GDM1 (cell line): ENCODE data around the gene DGCR2.
"Not testable (repeated sequence)": the region's sequence is repeated elsewhere in the genome, so short reads cannot be mapped to it uniquely, and the experiment has no call there.

ENCODE experiments used
- DNase-seq: peaks from one replicate; lab custom pipeline; 2025; lab: John Stamatoyannopoulos, UW

DGCR2 gene

DNA sequence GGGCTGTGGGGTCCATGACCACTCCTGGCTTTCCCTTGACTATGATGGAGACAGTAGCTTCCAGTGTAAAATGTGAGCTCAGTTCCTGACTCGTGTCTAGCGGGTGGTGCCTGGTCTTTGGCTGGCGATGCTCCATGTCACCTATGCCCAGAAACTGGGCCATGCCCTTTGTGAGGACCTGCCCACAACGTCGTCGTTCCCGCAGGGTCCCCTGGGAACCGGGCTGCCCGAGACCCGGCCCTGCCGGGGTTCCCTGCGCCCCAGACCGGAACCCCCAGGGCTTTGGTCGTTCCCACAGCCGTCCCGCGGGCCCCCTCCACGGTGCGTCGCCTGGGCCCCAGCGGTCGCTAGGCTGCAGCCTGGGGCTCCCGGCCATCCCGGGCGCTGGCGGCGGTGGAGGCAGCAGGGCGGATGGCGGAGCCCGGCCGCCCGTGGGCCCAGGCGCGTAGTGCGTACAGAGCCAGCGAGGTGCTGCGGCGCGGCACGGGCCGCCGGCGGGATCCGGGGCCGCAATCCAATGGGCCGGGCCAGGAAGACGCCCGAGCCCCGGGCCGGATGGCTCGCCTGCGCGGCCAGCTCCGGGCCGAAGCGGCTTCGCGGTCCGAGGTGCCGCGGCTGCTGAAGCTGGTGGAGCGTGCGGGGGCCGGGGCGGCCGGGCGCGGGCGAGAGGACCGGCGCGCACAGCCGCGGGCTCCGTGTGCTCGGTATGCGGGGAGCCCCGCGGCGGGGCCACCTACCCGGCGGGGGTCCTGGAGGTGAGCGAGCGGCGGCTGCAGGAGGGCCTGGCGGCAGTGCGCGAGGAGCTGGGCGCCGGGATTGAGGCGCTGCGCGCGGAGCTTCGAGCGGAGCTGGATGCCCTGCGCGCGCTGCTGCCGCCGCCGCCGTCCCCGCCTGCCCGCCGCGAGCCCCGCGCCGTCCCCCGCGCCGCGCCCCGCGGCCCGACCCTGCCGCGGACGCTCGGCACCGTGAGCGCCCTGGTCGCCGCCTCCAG lies 92.8 kb downstream of the DGCR2 start:
- DNase-seq, result not testable (repeated sequence)

DNA sequence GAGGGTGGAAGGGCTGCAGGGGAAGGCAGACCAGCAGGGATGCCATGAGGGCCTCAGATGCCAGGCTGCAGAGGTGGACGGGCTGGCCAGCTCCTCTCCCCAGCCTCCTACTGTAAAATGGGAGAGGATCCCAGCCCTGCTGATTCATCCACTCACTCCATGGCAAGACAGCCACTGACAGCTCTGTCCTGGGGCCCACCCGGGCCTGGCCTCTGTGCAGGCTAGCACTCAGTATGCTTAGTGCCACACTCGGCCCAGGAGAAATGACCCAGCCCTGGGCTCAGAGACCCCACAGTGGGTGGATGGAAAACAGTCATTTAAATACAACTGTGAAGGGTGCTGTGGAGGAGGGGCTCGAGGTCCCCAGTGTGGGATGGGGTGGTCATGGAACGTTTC lies 94.2 kb downstream of the DGCR2 start:
- not testable (repeated sequence) for DNase-seq

GRCh38 chr22:19027371-19028059 lies 94.7 kb downstream of the DGCR2 start:
- not testable (repeated sequence) for DNase-seq

DNA sequence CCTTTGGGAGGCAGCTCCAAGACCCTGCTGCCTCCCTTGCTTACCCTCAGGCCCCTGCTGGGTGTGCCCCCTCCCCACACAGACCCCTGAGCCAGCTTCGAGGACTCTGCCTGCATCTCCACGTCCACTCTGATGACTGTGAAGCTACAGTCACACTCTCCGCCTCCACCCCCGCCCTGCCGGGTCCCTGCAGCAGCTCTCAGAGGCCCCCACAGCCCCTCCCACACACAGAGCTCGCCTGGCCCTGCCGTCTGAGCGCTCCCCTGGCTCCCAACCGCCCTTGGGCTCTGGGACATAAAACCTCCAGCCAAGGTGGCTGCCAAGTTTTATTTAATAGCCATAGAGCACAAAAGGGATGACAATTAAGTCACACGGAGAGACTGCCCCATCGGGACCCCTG lies 96.1 kb downstream of the DGCR2 start:
- not testable (repeated sequence) for DNase-seq

DNA sequence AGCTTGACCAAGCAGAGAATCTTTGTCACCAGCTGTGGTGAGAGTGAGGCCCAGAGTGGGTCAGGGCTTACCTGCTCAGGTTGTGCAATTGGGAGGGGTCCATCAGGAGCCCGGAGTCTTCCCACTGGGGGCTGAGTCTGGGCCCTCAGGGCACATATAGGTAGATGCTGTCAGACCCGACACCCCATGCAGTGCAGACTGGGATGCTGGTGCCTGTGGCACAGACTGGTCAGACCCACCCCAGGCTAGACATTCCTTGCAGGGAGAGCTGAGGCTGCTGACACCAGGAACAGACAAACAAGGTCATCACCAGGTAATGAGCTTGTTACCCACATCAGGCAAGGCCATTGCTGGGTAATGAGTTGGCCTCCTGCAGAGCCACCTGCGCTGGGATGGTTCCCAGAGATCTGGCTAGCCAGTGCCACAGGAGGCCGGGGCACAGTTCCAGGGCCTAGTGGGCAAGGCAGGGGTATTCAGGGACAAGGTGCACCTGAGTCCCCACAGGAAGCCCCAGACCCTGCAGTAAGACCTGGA lies 97.2 kb downstream of the DGCR2 start:
- not testable (repeated sequence) for DNase-seq

DNA sequence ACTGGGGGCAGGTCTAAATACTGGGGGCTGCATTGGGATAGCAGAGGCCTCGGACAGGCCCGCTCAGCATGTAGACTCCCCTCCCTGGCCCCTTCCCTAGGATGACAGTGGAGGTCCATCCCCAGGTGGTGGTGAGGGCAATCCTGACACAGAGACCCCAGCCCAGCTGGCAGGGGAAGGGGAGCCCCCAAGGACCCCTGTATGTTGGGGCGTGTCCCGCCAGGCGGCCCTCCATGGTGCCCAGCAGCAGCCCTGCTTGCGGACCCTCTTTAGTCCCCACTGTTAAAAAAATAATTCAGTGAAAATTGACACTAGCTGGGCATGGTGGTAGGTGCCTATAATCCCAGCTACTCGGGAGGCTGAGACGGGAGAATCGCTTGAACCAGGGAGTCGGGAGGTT lies 98.3 kb downstream of the DGCR2 start:
- not testable (repeated sequence) for DNase-seq

GRCh38 chr22:19022755-19023154 lies 99.5 kb downstream of the DGCR2 start:
- no peak for DNase-seq

- DNase-seq, result no peak
Observed at GRCh38 chr22:19019679-19020032, 102.6 kb downstream of the DGCR2 start.

GRCh38 chr22:19019029-19019678 lies 103.1 kb downstream of the DGCR2 start:
- DNase-seq, result no peak

DNA sequence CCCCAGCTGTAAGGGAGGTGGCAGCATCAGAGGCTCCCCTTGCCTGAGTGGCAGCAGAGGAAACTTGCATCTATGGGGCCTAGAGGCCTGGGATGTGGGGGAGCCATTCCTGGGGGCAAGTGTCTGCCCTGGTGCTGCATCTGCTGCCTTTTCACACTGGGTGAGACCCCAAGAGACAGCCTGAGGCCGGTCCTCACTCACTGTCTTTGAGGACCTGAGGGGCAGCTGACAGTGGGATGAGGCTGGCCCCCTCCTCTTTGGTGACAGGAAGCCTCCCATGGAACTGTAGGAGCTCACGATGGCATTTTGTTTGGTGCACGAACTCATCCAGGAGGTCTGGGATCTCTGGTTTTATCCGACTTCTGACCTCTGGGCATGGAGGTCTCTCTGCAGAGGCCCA lies 104.0 kb downstream of the DGCR2 start:
- DNase-seq, result no peak

DNA sequence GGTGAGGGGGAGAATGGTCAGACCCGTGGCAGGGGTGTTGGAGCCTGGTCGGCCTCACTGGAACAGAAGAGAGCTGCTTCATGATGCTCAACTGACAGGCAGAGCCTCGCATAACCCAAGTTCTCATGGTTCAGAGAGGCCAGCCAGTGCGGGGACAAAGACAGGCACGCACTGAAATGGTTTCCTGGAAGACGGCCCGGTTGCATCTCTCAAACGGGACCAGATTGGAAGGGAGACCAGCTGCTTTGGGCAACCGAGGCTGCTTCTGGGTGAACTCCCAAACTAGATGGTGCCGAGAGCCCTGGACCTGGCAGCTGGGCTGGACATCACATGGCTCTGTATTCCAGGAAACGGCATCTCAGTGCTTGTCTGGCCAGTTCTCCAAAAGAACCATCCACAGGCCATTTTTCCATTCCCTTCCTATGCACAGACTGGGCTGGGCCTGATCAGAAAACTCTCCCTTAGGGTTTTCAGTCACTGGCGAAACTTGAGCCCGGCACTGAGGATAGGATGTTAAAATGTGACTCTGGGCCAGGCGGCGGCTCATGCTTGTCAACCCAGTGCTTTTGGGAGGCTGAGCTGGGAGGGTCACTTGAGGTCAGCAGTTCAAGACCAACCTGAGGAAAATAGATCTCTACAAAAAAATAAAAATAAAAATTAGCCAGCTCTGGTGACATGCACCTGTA lies 106.0 kb downstream of the DGCR2 start:
- DNase-seq, result no peak

GRCh38 chr22:19014886-19015285 lies 107.3 kb downstream of the DGCR2 start:
- no peak for DNase-seq

GRCh38 chr22:19013881-19014598 lies 108.2 kb downstream of the DGCR2 start:
- not testable (repeated sequence) for DNase-seq

DNA sequence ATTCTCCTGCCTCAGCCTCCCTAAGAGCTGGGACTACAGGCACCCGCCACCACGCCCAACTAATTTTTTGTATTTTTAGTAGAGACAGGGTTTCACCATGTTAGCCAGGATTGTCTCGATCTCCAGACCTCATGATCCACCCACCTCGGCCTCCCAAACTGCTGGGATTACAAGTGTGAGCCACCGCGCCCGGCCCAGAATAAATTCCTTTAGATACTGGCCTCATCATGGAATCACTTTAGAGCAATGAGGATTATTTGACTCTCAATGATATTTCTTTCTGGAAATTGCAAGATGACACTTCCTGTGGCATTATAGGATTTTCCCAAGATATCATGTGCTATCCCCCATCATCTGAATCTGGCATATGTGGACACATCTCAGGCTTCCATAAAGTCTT lies 108.8 kb downstream of the DGCR2 start:
- DNase-seq, result not testable (repeated sequence)

DNA sequence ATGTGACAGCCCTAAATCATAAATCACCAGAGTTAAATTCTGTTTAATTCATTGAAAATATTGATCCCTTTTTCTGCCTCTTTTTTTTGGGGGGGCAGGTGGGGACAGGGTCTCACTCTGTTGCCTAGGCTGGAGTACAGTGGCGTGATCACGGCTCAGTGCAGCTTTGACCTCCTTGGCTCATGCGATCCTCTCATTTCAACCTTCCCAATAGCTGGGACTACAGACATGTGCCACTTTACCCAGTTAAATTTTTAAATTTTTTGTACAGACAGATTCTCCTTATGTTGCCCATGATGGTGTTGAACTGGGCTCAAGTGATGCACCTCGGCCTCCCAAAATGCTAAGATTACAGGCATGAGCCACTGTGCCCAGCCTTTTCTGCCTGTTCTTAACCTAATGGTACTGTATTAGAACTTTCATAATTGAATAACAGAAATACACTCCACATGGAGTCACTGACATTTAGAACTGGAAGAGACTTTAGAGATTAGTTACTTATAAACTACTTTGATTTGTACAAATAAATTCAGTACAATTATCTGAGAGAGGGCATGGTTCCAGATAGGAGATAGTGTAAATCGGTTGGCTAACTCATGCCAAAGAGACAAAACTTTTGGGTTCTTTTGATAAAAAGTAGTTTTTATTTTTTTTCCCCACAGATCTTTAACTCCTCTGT lies 109.8 kb downstream of the DGCR2 start:
- DNase-seq, result no peak

DNA sequence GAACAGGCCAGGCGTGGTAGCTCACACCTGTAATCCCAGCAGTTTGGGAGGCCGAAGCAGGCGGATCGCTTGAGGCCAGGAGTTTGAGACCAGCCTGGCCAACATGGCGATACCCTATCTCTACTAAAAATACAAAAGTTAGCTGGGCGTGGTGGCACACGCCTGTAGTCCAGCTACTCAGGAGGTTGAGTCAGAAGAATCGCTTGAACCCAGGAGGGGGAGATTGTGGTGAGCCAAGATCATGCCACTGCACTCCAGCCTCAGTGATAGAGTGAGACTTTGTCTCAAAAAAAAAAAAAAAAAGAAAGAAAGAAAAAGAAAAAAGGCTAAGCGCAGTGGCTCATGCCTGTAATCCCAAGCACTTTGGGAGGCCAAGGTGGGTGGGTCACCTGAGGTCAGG lies 110.6 kb downstream of the DGCR2 start:
- DNase-seq, result not testable (repeated sequence)

- DNase-seq, result no peak
Observed at GRCh38 chr22:19011075-19011474, 111.1 kb downstream of the DGCR2 start.

DNA sequence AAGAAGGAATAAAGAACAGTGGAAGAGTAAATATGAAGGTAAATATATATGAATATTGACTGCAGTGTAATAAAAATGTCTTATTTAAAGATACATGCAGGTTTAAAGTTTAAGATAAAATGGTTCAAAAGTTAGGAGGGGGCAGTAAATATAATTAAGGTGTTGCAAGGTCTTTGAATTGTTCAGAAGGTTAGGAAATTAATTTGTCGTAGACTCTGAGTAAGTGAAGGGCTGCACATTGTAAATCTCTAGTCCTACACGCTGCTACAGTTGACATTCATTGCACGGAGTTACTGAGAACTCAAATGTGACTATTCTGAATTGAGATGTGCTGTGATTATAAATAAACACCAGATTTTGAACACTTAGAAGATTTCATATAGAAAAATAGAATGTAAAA lies 116.3 kb downstream of the DGCR2 start:
- DNase-seq, result no peak

- no peak for DNase-seq
Observed at GRCh38 chr22:19004471-19004870, 117.7 kb downstream of the DGCR2 start.

- DNase-seq, result no peak
Observed at GRCh38 chr22:19003508-19003907, 118.7 kb downstream of the DGCR2 start.

DNA sequence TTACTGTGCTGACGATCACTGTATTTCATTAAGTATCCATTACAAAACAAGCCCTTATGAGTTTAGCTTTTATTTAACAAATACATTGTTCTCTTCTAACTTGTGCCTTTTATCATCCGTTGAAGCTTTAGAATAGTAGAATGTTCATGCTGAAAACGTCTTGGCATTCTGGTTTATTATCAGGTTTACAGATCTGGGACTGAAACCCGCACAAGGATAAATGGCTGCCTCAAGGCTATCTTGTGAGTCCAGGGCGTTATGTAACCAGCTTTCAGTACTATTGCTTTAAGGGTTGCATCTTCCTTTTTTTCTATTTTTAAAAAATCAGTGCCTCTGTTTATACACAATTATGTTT lies 119.6 kb downstream of the DGCR2 start:
- no peak for DNase-seq
